ENCODE measurements around the gene PRRX1.
A peak's percentile ranks its signal among the peaks of the same experiment; 100 is the strongest.

PRRX1 gene

DNA sequence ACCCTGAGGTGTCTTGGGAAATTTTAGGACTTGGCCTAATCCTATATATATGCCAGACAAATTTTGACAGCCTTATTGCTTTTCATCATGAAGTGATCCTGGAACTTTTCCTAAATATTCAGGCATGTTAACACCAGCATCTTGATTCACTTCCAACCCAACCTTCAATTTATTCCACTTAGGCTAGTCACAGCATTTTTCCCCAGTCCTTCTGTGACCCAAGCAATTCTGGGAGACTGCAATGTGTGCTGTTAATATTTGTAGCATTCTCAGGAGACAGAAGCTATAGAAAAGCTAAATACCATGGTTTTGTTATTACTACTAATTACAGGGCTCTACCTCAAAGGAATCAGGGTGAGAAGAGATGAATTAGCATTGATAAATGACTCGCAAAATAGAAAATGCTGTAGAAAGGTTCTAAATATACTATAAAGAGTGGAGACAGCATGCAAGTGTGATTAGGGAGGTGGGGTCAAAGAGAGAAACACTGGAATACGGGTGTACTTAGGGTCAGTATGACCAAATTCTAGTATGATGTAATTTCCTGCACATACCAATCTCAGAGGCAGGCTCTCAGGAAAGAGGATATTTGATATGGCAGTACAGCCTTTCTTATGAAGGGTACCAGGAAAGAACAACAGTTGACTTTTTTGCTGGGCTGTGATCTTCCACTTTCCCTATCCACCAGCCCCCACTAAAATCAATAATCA, 29.1 kb downstream of the PRRX1 start:
- DNase-seq (ENCODE audit: low spot score): peak; percentile 68

DNA sequence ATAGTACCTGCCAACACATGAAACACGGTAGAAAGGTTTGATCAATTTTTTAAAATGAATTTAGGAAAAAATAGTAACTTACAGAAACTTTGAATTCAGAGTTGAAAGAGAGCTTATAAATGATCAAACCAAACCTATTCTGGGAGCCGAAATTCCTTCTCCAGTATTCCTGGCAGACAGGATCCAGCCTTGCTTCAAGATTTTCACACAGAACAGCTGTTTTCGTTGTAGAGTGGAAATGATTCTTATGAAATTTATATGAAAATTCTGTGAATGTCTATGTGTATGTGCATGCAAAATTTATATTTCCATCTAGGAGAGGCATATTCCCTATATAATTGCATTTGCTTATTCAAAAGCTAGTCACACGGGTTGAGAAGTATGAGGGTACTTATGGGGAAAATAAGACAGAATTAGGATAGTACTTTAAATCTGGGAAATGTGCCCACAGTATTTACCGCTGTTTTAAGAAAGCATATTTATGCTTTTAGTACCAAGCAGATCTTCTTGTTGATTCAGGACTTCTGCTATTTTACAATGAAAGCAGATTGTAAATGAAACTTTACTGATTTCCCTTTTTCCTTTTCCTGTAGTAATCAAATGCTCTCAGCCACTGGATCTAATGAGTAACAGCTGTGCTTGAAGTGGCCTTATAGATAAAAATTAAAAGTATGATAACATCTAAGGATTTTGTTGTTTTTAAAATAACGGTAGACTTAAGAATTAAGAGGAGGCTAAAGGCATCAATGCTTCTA, 30.4 kb downstream of the PRRX1 start:
- DNase-seq (ENCODE audit: low spot score): no peak

DNA sequence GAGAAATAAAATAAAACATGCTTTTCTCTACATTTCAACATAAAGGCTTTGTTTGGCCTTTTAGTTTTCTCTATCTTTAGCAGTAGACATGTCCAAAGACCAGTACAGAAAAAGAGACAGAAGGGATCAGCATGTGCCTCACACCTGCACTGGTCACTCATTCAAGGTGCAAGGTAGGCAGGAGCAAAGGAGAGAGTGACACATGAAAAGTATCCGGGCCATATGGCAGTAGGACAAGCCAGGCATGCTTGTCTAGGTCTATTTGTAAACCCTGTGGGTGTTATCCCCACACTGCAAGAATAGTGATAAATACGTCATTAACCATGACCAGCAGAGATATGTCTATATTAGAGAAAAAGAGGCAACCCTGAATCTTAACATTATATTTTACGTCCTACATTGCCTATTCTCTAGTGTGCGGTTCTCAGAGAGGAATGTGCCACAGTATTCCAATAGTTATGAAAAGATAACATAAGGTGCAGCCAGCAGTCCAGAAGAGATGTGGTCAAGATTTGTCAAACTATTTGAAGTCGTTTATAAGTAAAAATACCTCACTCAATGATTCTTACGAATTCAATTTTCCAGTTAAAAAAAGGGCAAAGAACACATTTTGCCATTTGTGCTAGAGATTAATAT, 32.1 kb downstream of the PRRX1 start:
- peak; percentile 40 for DNase-seq (ENCODE audit: low spot score)

DNA sequence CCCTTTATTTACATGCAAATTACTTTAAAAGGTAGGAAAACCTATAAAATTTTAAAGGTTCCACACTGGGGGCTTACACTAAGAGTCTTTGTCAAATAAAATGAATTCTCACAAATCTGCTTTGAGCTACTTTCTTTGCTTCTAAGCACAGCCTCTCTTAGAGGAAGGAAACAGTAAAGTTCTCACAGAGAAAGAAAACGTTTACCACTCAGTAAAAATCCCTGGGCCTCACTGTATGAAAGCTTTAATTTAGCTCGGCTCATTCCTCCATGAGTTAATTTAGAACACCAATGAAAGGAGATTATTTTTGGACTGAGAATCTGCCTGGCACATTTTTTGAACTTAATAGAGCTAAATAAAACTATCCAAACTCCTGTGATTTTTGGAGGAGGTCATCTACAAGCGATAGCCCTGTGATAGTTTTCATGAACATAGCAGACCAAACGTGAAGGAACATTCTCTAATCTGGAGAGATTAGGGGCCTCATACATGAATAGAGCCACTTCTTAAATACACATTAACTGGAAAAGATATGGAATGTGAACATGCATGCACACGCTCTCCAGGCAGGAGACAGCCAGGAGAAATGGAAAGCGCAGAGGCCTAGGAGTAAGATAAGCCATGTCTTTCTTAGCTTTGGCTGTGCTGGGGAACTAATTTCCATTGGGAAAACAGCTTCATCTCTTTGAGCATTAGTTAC, 32.8 kb downstream of the PRRX1 start:
- peak; percentile 59 for DNase-seq (ENCODE audit: low spot score)

DNA sequence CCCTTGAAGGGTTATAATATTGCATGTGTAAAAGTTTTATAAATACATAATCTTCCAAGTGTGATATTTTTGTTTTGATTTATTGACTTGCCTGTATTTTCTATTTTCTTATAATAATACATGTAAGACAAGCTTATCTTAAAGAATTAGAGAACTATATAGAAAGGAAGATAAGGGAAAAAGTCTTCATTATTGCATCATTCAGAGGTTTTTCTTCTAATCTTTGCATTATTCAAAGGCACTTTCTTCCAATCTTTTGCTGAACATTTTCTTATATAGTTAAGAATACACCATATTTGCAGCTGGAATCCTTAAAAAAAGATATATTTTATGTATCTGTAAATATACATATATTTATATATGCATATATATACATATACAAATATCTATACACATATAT, 33.4 kb downstream of the PRRX1 start:
- DNase-seq (ENCODE audit: low spot score): no peak

DNA sequence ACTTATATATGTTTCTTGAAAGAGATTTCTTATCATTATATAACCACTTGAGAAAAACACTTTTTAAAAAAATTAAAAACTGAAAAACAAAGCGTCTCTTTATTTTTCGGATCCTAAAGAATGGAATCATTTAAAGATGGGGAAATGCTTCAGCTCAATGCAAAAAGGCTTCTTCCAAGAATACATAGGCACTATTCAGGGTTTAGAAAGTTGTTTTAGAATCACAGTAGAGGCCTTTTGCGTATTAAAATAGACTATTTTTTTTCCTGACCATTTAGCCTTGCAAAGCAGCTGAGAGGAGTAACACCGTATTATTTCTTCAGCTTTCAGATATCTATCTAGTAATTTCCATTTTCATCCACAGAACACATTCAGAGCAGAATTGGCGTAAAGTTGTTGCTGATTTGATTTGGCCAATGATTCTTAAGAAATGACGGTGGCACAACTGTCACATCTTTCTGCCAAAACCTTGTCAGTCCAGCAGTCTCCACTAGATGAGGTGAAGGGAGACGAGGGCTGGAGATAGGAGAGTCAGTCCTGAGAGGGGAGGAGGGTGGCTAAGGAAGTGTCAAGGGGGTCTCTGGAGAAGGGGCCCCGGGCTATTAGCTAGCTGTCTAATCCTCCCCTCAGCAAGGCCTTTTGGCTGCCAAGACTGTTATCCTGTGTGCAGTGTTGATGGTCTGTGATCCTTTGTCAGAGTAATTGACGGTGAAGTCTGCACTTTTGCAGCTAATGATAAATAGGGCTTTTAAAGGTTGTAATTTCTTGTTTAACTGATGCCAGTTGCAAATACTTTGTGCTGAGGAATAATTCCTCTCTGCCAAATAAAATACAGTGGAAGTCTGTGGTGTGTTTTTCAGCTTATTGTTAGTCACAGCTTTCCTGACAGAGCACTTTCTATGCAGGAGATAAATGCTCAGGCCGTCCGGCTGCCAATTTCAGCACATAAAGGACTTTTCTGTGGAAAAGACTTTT, 34.7 kb downstream of the PRRX1 start:
- peak; percentile 61 for DNase-seq (ENCODE audit: low spot score)

GRCh38 chr1:170699696-170700095, 35.8 kb downstream of the PRRX1 start:
- no peak for DNase-seq (ENCODE audit: low spot score)

- DNase-seq (ENCODE audit: low spot score): no peak
Observed at GRCh38 chr1:170700842-170701615, 37.1 kb downstream of the PRRX1 start.

- DNase-seq (ENCODE audit: low spot score): no peak
Observed at GRCh38 chr1:170701962-170702361, 38.0 kb downstream of the PRRX1 start.

DNA sequence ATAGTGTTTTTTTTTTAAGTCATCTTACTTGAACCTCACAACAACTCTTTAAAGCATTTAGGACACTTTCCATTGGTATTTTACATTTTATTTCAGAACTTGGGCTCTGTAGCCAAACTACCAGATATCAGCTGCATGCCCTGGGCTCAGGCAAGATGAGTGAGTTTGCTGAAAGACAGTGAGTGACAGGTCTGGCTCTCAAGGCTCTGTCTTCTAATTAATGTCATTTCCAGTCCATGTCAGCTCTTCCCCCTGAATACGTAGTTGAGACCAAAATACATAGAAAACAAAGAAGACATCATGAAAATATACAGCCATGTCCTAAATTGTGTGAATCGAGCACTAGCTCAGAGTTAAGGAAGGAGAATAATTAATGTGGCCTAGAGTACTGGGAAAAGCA, 39.7 kb downstream of the PRRX1 start:
- no peak for DNase-seq (ENCODE audit: low spot score)

- DNase-seq (ENCODE audit: low spot score): no peak
Observed at GRCh38 chr1:170704256-170704655, 40.3 kb downstream of the PRRX1 start.

DNA sequence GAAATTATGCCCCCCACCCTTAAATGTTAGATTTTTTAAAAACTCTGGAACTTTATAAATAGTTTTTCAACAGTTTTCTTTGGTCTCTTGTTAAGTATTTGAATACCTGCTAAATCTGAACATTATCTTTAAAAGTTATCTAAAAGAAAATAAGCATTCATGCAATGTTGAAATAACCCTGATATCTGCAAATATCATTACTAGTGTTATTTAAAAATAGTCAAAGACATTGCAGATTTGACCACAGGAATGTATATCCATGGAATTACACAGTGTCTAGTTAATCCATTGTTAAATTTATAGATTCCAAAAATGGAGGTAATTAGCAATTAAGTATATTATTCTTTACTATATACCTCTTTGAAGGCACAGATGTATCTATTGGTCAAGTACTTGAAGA, 42.0 kb downstream of the PRRX1 start:
- no peak for DNase-seq (ENCODE audit: low spot score)

- DNase-seq (ENCODE audit: low spot score): no peak
Observed at GRCh38 chr1:170707117-170707516, 43.2 kb downstream of the PRRX1 start.

GRCh38 chr1:170707959-170708655, 44.2 kb downstream of the PRRX1 start:
- no peak for DNase-seq (ENCODE audit: low spot score)

DNA sequence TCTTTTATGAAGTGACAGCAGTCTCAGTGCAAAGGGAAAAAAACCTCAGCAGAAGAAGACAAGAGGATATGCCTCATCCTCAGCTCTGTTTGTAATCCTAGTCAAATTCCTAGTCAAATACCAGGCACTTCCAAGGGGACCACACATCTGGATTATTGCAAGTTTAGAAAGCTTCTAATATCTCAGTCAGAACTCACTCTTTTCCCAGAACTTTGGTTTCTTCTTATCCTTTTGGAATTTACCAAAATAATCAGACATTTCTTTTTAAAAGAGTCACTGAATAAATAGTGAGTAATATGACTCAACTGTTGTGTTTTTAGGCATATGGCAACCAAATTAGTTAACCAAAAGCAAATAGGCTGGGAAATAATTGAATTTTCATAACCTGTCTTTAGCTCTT, 47.8 kb downstream of the PRRX1 start:
- DNase-seq (ENCODE audit: low spot score): no peak

DNA sequence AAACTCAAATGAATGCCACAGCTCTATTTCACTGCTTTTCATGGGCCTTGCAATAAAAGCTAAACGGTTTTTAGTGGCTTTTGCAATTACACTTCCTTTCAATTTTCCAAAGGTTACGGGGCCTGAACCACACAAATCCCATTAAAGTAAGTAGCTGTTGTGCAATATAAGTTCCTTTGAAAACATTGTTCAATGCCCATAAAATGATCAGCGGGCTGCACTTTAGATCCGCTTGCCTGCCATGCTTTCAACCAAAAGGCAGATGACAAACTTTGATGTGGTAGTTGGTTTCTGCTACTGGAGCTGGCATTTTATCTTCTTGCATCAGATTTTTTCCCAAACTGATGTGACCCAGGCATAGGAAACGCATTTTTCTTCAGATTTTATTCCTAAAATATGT, 50.2 kb downstream of the PRRX1 start:
- no peak for DNase-seq (ENCODE audit: low spot score)

DNA sequence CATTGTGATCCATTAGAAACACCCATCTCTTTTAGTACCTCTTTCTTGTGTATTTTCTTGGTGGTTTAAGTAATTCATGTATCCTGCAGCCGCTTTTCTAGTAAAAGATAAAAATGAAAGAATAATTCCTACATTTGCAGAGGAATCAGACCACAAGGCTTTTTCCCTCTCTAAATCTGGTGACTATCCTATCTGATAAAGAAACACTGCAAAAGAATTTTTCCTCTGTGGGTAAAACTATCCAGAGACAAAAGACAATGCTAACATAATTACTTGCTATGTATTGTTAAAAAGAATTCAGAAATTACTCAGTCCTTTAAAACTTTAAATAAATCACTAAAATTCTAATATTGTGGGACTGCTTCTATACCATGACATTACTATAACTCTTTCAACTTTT, 51.0 kb downstream of the PRRX1 start:
- DNase-seq (ENCODE audit: low spot score): no peak

- DNase-seq (ENCODE audit: low spot score): no peak
Observed at GRCh38 chr1:170716835-170717429, 53.0 kb downstream of the PRRX1 start.

DNA sequence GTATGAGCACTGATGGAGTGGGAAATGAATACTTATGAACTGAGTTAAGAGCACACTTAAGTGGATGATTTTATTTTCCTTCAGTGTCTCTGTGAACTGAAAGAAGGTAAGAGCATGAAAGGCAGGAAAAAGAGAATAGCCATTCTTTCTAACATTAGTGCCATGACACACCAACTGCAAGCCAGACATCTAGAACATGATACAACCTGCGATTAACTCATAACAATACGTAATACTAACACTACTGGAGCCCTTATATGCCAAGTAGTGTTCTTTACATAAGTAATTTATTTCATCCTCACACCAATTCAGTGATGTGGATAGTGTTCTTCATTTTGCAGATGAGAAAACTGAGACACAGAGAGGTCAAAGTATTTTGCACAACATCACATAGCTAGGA, 56.7 kb downstream of the PRRX1 start:
- no peak for DNase-seq (ENCODE audit: low spot score)

- DNase-seq (ENCODE audit: low spot score): no peak
Observed at GRCh38 chr1:170721621-170722020, 57.7 kb downstream of the PRRX1 start.
